Kidney (tissue), 14 donors: ENCODE results near the gene ESYT3. TPM values are rescaled to one million over a fixed set of nuclear protein-coding genes. Genes with fewer than 3 reads are reported as not detected.
"Not testable (repeated sequence)": the region's sequence is repeated elsewhere in the genome, so short reads cannot be mapped to it uniquely, and the experiment has no call there.

Experiments used
- DNase-seq, 5 donors: peaks; one replicate each; pipeline ENCODE4 v3.0.0-alpha.2; 2013 to 2020
- FAIRE-seq: peaks from 2 replicates; lab custom pipeline; 2012; peaks lifted over from hg19 to GRCh38; lab: Jason Lieb, UNC
- H3K27ac ChIP-seq, 2 donors: one replicate each; pipeline ENCODE4 v1.7.0; 2013; ENCODE audit warnings: low read depth in 2 of 2, low read length in 2 of 2, inconsistent platforms in 1 of 2
- H3K27me3 ChIP-seq: one replicate; pipeline ENCODE4 v1.7.1; 2013; ENCODE audit warnings: low read length, inconsistent platforms; ENCODE audit not compliant: control insufficient read depth, insufficient read depth
- H3K36me3 ChIP-seq, 3 donors: one replicate each; pipeline versions ENCODE4 v1.7.0 to v1.7.1; 2013; ENCODE audit warnings: low read length in 3 of 3, control low read depth in 1 of 3, inconsistent platforms in 1 of 3; ENCODE audit not compliant: insufficient read depth in 3 of 3, control insufficient read depth in 2 of 3
- H3K4me1 ChIP-seq, 3 donors: one replicate each; pipeline versions ENCODE4 v1.7.0 to v1.7.1; 2013; ENCODE audit warnings: low read length in 3 of 3, inconsistent platforms in 1 of 3, low read depth in 1 of 3; ENCODE audit not compliant: control insufficient read depth in 2 of 3, insufficient read depth in 2 of 3
- H3K4me3 ChIP-seq, 3 donors: one replicate each; pipeline versions ENCODE4 v1.7.0 to v1.8.1; 2013; ENCODE audit warnings: low read length in 3 of 3, control low read depth in 1 of 3, inconsistent platforms in 1 of 3
- H3K9ac ChIP-seq, 3 donors: one replicate each; pipeline versions ENCODE4 v1.7.0 to v1.7.1; 2013; ENCODE audit warnings: low read length in 3 of 3, control low read depth in 1 of 3, inconsistent platforms in 1 of 3
- H3K9me3 ChIP-seq, 3 donors: one replicate each; pipeline versions ENCODE4 v1.7.0 to v1.7.1; 2013; ENCODE audit warnings: low read length in 3 of 3, control low read depth in 1 of 3, inconsistent platforms in 1 of 3; ENCODE audit not compliant: control insufficient read depth in 2 of 3, insufficient read depth in 1 of 3
- CTCF ChIP-seq: IDR thresholded peaks from 3 replicates; pipeline ENCODE4 v1.5.1; 2012; ENCODE audit warnings: mild to moderate bottlenecking, moderate library complexity, borderline replicate concordance; ENCODE audit not compliant: insufficient read depth; ENCODE audit errors: extremely low read depth
- intact Hi-C: fragments of 100-400 bp; cut with DNase I; formaldehyde crosslinking; loops from one replicate; pipeline ENCODE4 v1.11.1; 2022
- polyA plus RNA-seq: library from polyadenylated mRNA; stranded (reverse); fragments of 350-450 nt; fragmentation: Illumina TruSeq; extraction: RNeasy Lipid Tissue Mini Kit (QIAGEN cat#74804); gene quantifications from one replicate; pipeline ENCODE4 v1.2.3, GENCODE V29; 2014; ENCODE audit warnings: low read depth, low replicate concordance; ENCODE audit not compliant: insufficient read depth
- total RNA-seq: library from RNA; stranded (reverse); fragmentation: NEBNext Ultra II Directional; extraction: Animal tissue kit (Norgen Biotek cat#: 25700); gene quantifications from one replicate; pipeline ENCODE4 v1.2.1, GENCODE V29; 2021
- donor health status: control.
- donor health status: control.
- donor health status: control.
- donor health status: control.
- donor health status: control.
- donor health status: DM: yes; HTN: yes; CAD: no.
- donor health status: Normal renal cell carcinoma (clear cell type).

The ESYT3 gene
- total and polyA plus RNA-seq, 2 donors from 2014 or later, result 1.5 to 5.3 TPM

- intact Hi-C loops, result no loop called here
- Histone ChIP-seq H3K36me3 (no peaks in the 10 kb centered on the region), H3K27me3 (no peaks in the 10 kb centered on the region), H3K4me1 (no peaks in the 10 kb centered on the region), H3K9me3 (no peaks in the 10 kb centered on the region), H3K4me3 (no peak overlapping the region), H3K9ac (no peak overlapping the region), H3K27ac (no peak overlapping the region)
- no peak for TF ChIP-seq CTCF
- DNase-seq (no peak), FAIRE-seq (no peak)
These were observed 42.1 kb downstream of the ESYT3 start for GRCh38 chr3:138476526-138476925.

DNA sequence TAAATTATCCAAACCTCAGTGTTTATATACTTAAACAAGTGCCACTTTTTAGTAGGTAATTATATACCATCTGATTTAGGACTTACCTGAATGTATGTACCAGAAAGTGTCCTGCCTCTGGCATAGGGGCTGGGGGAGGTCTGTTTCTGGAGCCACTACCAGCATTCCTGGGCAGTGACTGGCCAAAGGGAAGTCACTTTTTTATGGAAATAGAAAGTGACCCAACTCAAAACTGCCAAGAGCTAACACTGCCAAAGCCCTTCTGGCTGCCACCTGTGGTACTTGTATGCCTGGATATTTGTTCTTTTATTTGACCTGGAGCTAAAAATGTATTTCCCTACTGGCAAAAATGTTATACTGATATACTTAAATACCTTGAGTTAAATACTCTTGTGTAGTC, 42.7 kb downstream of the ESYT3 start:
- Histone ChIP-seq H3K4me3 (no peak overlapping the region), H3K9ac (no peak overlapping the region), H3K4me1 (no peaks in the 10 kb centered on the region), H3K27me3 (no peaks in the 10 kb centered on the region), H3K36me3 (no peaks in the 10 kb centered on the region), H3K27ac (no peak overlapping the region), H3K9me3 (no peaks in the 10 kb centered on the region)
- intact Hi-C loops, result no loop called here
- TF ChIP-seq CTCF, result no peak
- no peak for FAIRE-seq
- DNase-seq, result no peak

DNA sequence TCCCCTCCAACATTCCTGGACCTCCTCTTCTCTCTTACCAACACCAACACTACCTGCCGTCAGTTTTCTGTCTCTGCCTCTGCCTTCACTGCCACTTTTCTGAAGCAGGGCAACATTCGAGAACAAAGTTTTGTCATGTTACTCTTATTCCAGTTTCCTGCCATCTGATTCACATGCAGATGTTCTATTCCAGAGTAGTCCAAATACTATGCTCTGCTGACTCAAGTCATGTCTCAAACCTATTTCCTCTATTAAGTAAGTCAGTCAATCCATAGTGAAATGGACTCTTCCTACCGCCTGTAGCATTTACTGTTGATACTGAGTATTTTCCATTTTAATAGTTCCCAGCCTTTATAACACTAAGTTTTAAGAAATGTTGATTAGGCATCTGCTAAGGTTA, 43.4 kb downstream of the ESYT3 start:
- no peaks in the 10 kb centered on the region for H3K4me1 ChIP-seq
- no peak overlapping the region for H3K4me3 ChIP-seq
- H3K9me3 ChIP-seq, result no peaks in the 10 kb centered on the region
- no peak for DNase-seq
- H3K27ac ChIP-seq, result no peak overlapping the region
- TF ChIP-seq CTCF, result no peak
- no peaks in the 10 kb centered on the region for H3K27me3 ChIP-seq
- FAIRE-seq, result no peak
- no peaks in the 10 kb centered on the region for H3K36me3 ChIP-seq
- no peak overlapping the region for H3K9ac ChIP-seq
- intact Hi-C loops, result no loop called here

DNA sequence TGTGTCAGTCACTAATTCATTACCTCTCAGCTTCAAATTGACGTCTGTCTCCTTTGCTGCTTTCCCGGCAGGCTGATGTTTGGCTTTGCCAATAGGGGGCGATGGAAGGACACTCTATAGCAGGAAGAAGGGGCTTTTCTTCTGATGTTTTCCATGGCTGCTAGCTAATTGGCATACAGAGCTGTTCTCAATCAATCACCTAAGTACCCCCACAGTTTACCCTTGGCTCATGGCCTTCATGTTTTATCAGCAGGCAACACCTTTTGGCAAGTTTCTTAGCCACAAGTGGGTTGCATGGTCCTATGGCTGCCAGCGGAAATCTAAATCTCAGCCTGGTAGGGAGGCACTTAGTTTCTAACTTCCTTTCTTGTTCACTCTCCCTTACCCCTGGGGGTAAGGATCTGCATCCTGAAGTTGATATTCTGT, 45.0 kb downstream of the ESYT3 start:
- peak in 3 of 5 donors; percentile 30 to 50 (median 35) for DNase-seq
- Histone ChIP-seq H3K27ac (no peak overlapping the region), H3K9me3 (no peaks in the 10 kb centered on the region), H3K36me3 (no peaks in the 10 kb centered on the region), H3K4me1 (no peaks in the 10 kb centered on the region), H3K4me3 (no peak overlapping the region), H3K27me3 (no peaks in the 10 kb centered on the region), H3K9ac (no peak overlapping the region)
- FAIRE-seq, result no peak
- intact Hi-C loops, result no loop called here
- peak; percentile 57 for TF ChIP-seq CTCF

- FAIRE-seq, H3K36me3 ChIP-seq, DNase-seq, intact Hi-C loops, H3K4me1 ChIP-seq, H3K4me3 ChIP-seq, H3K27me3 ChIP-seq, H3K9ac ChIP-seq, H3K27ac ChIP-seq: not testable (repeated sequence)
- peaks cover 0 to 20% (median 4%) of the 10 kb centered on the region in 3 donors for H3K9me3 ChIP-seq
These were observed 50.3 kb downstream of the ESYT3 start for GRCh38 chr3:138484672-138485071.
